H9 (cell line): ENCODE data around the gene FGFBP3. TPM values are rescaled to one million over a fixed set of nuclear protein-coding genes. Genes with fewer than 3 reads are reported as not detected.

Experiments used
- DNase-seq: peaks from one replicate; pipeline ENCODE4 v3.0.0-alpha.2; 2017
- H2AFZ ChIP-seq: one replicate; pipeline ENCODE4 v1.6.1; 2013; ENCODE audit warnings: mild to moderate bottlenecking, low read length, control low read depth, moderate library complexity
- H2AK5ac ChIP-seq: 2 replicates; pipeline ENCODE4 v1.6.1; 2013; ENCODE audit warnings: low read length, control low read depth, mixed read lengths; ENCODE audit not compliant: insufficient read length
- H2BK120ac ChIP-seq: one replicate; pipeline ENCODE4 v1.6.1; 2013; ENCODE audit warnings: low read depth, mild to moderate bottlenecking, low read length, control low read depth, inconsistent platforms; ENCODE audit not compliant: poor library complexity, severe bottlenecking
- H2BK12ac ChIP-seq: 2 replicates; pipeline ENCODE4 v1.6.1; 2013; ENCODE audit warnings: low read length, control low read depth, mixed read lengths, low read depth; ENCODE audit not compliant: insufficient read length
- H2BK15ac ChIP-seq: 2 replicates; pipeline ENCODE4 v1.6.1; 2013; ENCODE audit warnings: low read depth, low read length, control low read depth
- H2BK20ac ChIP-seq: one replicate; pipeline ENCODE4 v1.6.1; 2013; ENCODE audit warnings: low read depth, mild to moderate bottlenecking, low read length, control low read depth, inconsistent platforms; ENCODE audit not compliant: poor library complexity, severe bottlenecking
- H2BK5ac ChIP-seq: 2 replicates; pipeline ENCODE4 v1.6.1; 2013; ENCODE audit warnings: low read length, control low read depth, mixed read lengths; ENCODE audit not compliant: insufficient read length
- H3K14ac ChIP-seq: 2 replicates; pipeline ENCODE4 v1.6.1; 2013; ENCODE audit warnings: low read length, control low read depth; ENCODE audit not compliant: insufficient read depth
- H3K18ac ChIP-seq: 2 replicates; pipeline ENCODE4 v1.6.1; 2013; ENCODE audit warnings: low read depth, mild to moderate bottlenecking, mixed read lengths, low read length, control low read depth; ENCODE audit not compliant: insufficient read length
- H3K23ac ChIP-seq: 2 replicates; pipeline ENCODE4 v1.6.1; 2013; ENCODE audit warnings: low read length, control low read depth, mixed read lengths, low read depth; ENCODE audit not compliant: insufficient read length
- H3K23me2 ChIP-seq: 2 replicates; pipeline ENCODE4 v1.6.1; 2013; ENCODE audit warnings: low read depth, mild to moderate bottlenecking, mixed read lengths, low read length, control low read depth; ENCODE audit not compliant: insufficient read length, poor library complexity, severe bottlenecking
- H3K27ac ChIP-seq: 2 replicates; pipeline ENCODE4 v1.5.1; 2013; ENCODE audit warnings: low read length, control low read depth, mixed read lengths, low read depth; ENCODE audit not compliant: insufficient read length
- H3K27me3 ChIP-seq: 2 replicates; pipeline ENCODE4 v1.6.1; 2013; ENCODE audit warnings: low read length, control low read depth, inconsistent platforms; ENCODE audit not compliant: insufficient read depth
- H3K4ac ChIP-seq: 2 replicates; pipeline ENCODE4 v1.6.1; 2013; ENCODE audit warnings: low read depth, mild to moderate bottlenecking, control low read depth, inconsistent platforms, low read length, moderate library complexity
- H3K4me1 ChIP-seq: 2 replicates; pipeline ENCODE4 v1.6.1; 2013; ENCODE audit warnings: low read length, control low read depth, inconsistent platforms; ENCODE audit not compliant: insufficient read depth
- H3K4me2 ChIP-seq: 2 replicates; pipeline ENCODE4 v1.6.1; 2013; ENCODE audit warnings: low read length, control low read depth, mixed read lengths; ENCODE audit not compliant: insufficient read length, insufficient read depth
- H3K56ac ChIP-seq: 2 replicates; pipeline ENCODE4 v1.6.1; 2013; ENCODE audit warnings: low read depth, mild to moderate bottlenecking, mixed read lengths, low read length, control low read depth; ENCODE audit not compliant: insufficient read length
- H3K79me1 ChIP-seq: 2 replicates; pipeline ENCODE4 v1.6.1; 2013; ENCODE audit warnings: low read depth, mild to moderate bottlenecking, moderate library complexity, low read length, control low read depth, inconsistent platforms; ENCODE audit not compliant: insufficient read depth, poor library complexity, severe bottlenecking
- H3K79me2 ChIP-seq: 2 replicates; pipeline ENCODE4 v1.6.1; 2013; ENCODE audit warnings: low read length, control low read depth, inconsistent platforms; ENCODE audit not compliant: insufficient read depth
- H3K9ac ChIP-seq: 2 replicates; pipeline ENCODE4 v1.6.1; 2013; ENCODE audit warnings: low read length, control low read depth, mixed read lengths; ENCODE audit not compliant: insufficient read length; ENCODE audit errors: extremely low read depth
- H3K9me3 ChIP-seq: one replicate; pipeline ENCODE4 v1.6.1; 2013; ENCODE audit warnings: low read depth, low read length, inconsistent platforms; ENCODE audit not compliant: control insufficient read depth
- H3T11ph ChIP-seq: one replicate; pipeline ENCODE4 v1.6.1; 2013; ENCODE audit warnings: mild to moderate bottlenecking, low read length, control low read depth, inconsistent platforms
- H4K20me1 ChIP-seq: one replicate; pipeline ENCODE4 v1.6.1; 2013; ENCODE audit not compliant: control insufficient read depth, insufficient read length, insufficient read depth
- H4K5ac ChIP-seq: 2 replicates; pipeline ENCODE4 v1.6.1; 2013; ENCODE audit warnings: low read depth, mild to moderate bottlenecking, mixed read lengths, low read length, control low read depth; ENCODE audit not compliant: insufficient read length
- H4K8ac ChIP-seq: replicated peaks from 2 replicates; pipeline ENCODE4 v1.6.1; 2013; ENCODE audit warnings: low read length, control low read depth, mixed read lengths, low read depth; ENCODE audit not compliant: insufficient read length
- H4K91ac ChIP-seq: 2 replicates; pipeline ENCODE4 v1.6.1; 2013; ENCODE audit warnings: low read depth, mild to moderate bottlenecking, moderate library complexity, mixed read lengths, low read length, control low read depth; ENCODE audit not compliant: insufficient read length
- H3K27ac Mint-ChIP-seq, 3 experiments: 2 replicates in 2 of 3; 3 replicates in 1 of 3; pipeline ENCODE4 v1.8.0; 2020 to 2021; ENCODE audit warnings: mixed read lengths in 3 of 3, mild to moderate bottlenecking in 1 of 3, moderate library complexity in 1 of 3
- H3K27me3 Mint-ChIP-seq: 2 replicates; pipeline ENCODE4 v1.8.0; 2021; ENCODE audit warnings: low read depth, mild to moderate bottlenecking, moderate library complexity, mixed read lengths
- H3K36me3 Mint-ChIP-seq, 3 experiments: 2 replicates in 2 of 3; 3 replicates in 1 of 3; pipeline ENCODE4 v1.8.0; 2020 to 2021; ENCODE audit warnings: low read depth in 3 of 3, mixed read lengths in 3 of 3; ENCODE audit not compliant: insufficient read depth in 1 of 3
- H3K4me1 Mint-ChIP-seq, 2 experiments: 2 replicates each; pipeline ENCODE4 v1.8.0; 2020; ENCODE audit warnings: mixed read lengths in 2 of 2
- H3K4me3 Mint-ChIP-seq, 2 experiments: 2 replicates in 1 of 2; 3 replicates in 1 of 2; pipeline ENCODE4 v1.8.0; 2020 to 2021; ENCODE audit warnings: mild to moderate bottlenecking in 2 of 2, mixed read lengths in 2 of 2, moderate library complexity in 1 of 2
- H3K9me3 Mint-ChIP-seq, 2 experiments: 2 replicates in 1 of 2; 3 replicates in 1 of 2; pipeline ENCODE4 v1.8.0; 2020; ENCODE audit warnings: mild to moderate bottlenecking in 2 of 2, mixed read lengths in 2 of 2, moderate library complexity in 1 of 2
- CTCF ChIP-seq: fragments of 200-600 bp; sonication (generic); conservative IDR thresholded peaks from 3 replicates; pipeline ENCODE4 v1.8.0; 2021; ENCODE audit warnings: antibody characterized with exemption, mild to moderate bottlenecking
- WGBS: extraction: QIAGEN DNeasy Blood & Tissue Kit; methylation state at CpG from one replicate; pipeline ENCODE4 v1.1.7; 2013; ENCODE audit warnings: missing lambda C conversion rate, low lambda C conversion rate, mixed read lengths; ENCODE audit not compliant: insufficient read length; ENCODE audit errors: extremely low coverage; 5-methylcytosine and 5-hydroxymethylcytosine counted together
- total RNA-seq: library from RNA; stranded (reverse); gene quantifications from 2 replicates; pipeline ENCODE4 v1.2.1, GENCODE V29; 2021

FGFBP3 gene
- total RNA-seq, 1 experiment from 2014 or later, result 49.3 TPM

GRCh38 chr10:91907914-91908336, 1.4 kb downstream of the FGFBP3 start:
- Histone ChIP-seq H3K23me2 (peaks cover 14% of the 10 kb centered on the region), H2BK5ac (no peak overlapping the region), H3K4me2 (peak overlapping the region; percentile 87), H4K91ac (no peak overlapping the region), H3T11ph (no peak overlapping the region), H3K14ac (peak overlapping the region; percentile 86), H2AK5ac (no peak overlapping the region), H2BK20ac (no peak overlapping the region), H3K4ac (no peak overlapping the region), H3K79me2 (peaks cover 4% of the 10 kb centered on the region; the same call in 1 of the 2 replicates), H3K18ac (no peak overlapping the region), H3K4me1 (no peaks in the 10 kb centered on the region), H2BK15ac (no peak overlapping the region), H3K23ac (no peak overlapping the region), H3K56ac (no peak overlapping the region), H4K20me1 (no peaks in the 10 kb centered on the region), H2AFZ (no peak overlapping the region), H3K27ac (no peak overlapping the region), H2BK12ac (no peak overlapping the region), H4K5ac (no peak overlapping the region), H3K9ac (peak overlapping the region; percentile 71), H2BK120ac (no peak overlapping the region), H3K9me3 (no peaks in the 10 kb centered on the region), H4K8ac (no peak overlapping the region), H3K79me1 (no peaks in the 10 kb centered on the region), H3K27me3 (no peaks in the 10 kb centered on the region)
- Mint-ChIP-seq H3K4me3 (peak overlapping the region; percentile 88 to 91), H3K27ac (peak overlapping the region; percentile 5 to 96 (median 68)), H3K4me1 (peaks cover 24 to 35% of the 10 kb centered on the region in 2 experiments), H3K36me3 (peaks cover 21 to 35% (median 28%) of the 10 kb centered on the region in 3 experiments), H3K9me3 (peaks cover 2 to 8% of the 10 kb centered on the region in 2 experiments; a peak in 2 of 5 replicates), H3K27me3 (no peaks in the 10 kb centered on the region)
- TF ChIP-seq CTCF, result no peak
- DNase-seq, result no peak
- no CpG with 5 or more reads among the region's 18 CpGs for WGBS
